ENCODE measurements around the gene SCAMP2.
A peak's percentile ranks its signal among the peaks of the same experiment; 100 is the strongest.
"Not testable (repeated sequence)": the region's sequence is repeated elsewhere in the genome, so short reads cannot be mapped to it uniquely, and the experiment has no call there.

Gene SCAMP2

GRCh38 chr15:74873036-74873755 is at the start of gene SCAMP2:
Gene SCAMP2, minus strand, starts transcription at chr15:74873365. Its CDS starts 110 bp downstream, at chr15:74873255.
- peak; percentile 76 to 84 for DNase-seq (ENCODE audit: low read depth in 2 of 2)

GRCh38 chr15:74920456-74920855 is 47.3 kb upstream of the SCAMP2 start:
- DNase-seq (ENCODE audit: low read depth in 2 of 2): no peak

- DNase-seq (ENCODE audit: low read depth in 2 of 2): no peak
Observed at GRCh38 chr15:74917676-74918075, 44.5 kb upstream of the SCAMP2 start.

- DNase-seq (ENCODE audit: low read depth in 2 of 2): not testable (repeated sequence)
Observed at GRCh38 chr15:74913799-74914198, 40.6 kb upstream of the SCAMP2 start.

GRCh38 chr15:74913041-74913440 is 39.9 kb upstream of the SCAMP2 start:
- DNase-seq (ENCODE audit: low read depth in 2 of 2): no peak

GRCh38 chr15:74908635-74909034 is 35.5 kb upstream of the SCAMP2 start:
- DNase-seq (ENCODE audit: low read depth in 2 of 2): no peak

GRCh38 chr15:74907163-74907870 is 34.2 kb upstream of the SCAMP2 start:
- DNase-seq (ENCODE audit: low read depth in 2 of 2): no peak

GRCh38 chr15:74906450-74907162 is 33.4 kb upstream of the SCAMP2 start, which contains the start of gene FAM219B:
Gene FAM219B, minus strand, starts transcription at chr15:74906851. Its CDS starts 51 bp downstream, at chr15:74906800.
- peak; percentile 59 to 63 for DNase-seq (ENCODE audit: low read depth in 2 of 2)

- DNase-seq (ENCODE audit: low read depth in 2 of 2): no peak
Observed at GRCh38 chr15:74906067-74906449, 32.9 kb upstream of the SCAMP2 start.

GRCh38 chr15:74904190-74904805 is 31.1 kb upstream of the SCAMP2 start:
- no peak for DNase-seq (ENCODE audit: low read depth in 2 of 2)

GRCh38 chr15:74903676-74904075 is 30.5 kb upstream of the SCAMP2 start:
- no peak for DNase-seq (ENCODE audit: low read depth in 2 of 2)

- DNase-seq (ENCODE audit: low read depth in 2 of 2): no peak
Observed at GRCh38 chr15:74902295-74903075, 29.3 kb upstream of the SCAMP2 start.

- peak; percentile 22 to 27 for DNase-seq (ENCODE audit: low read depth in 2 of 2)
Observed at GRCh38 chr15:74901612-74902063, 28.5 kb upstream of the SCAMP2 start.

- DNase-seq (ENCODE audit: low read depth in 2 of 2): no peak
Observed at GRCh38 chr15:74897300-74897701, 24.1 kb upstream of the SCAMP2 start.

GRCh38 chr15:74896316-74896715 is 23.2 kb upstream of the SCAMP2 start:
- no peak for DNase-seq (ENCODE audit: low read depth in 2 of 2)

- DNase-seq (ENCODE audit: low read depth in 2 of 2): no peak
Observed at GRCh38 chr15:74895830-74896229, 22.7 kb upstream of the SCAMP2 start.

- DNase-seq (ENCODE audit: low read depth in 2 of 2): not testable (repeated sequence)
Observed at GRCh38 chr15:74894383-74894782, 21.2 kb upstream of the SCAMP2 start.

- DNase-seq (ENCODE audit: low read depth in 2 of 2): no peak
Observed at GRCh38 chr15:74893627-74894026, 20.5 kb upstream of the SCAMP2 start.

- no peak for DNase-seq (ENCODE audit: low read depth in 2 of 2)
Observed at GRCh38 chr15:74892931-74893330, 19.8 kb upstream of the SCAMP2 start.

GRCh38 chr15:74892313-74892712 is 19.1 kb upstream of the SCAMP2 start:
- DNase-seq (ENCODE audit: low read depth in 2 of 2): no peak

GRCh38 chr15:74891469-74891868 is 18.3 kb upstream of the SCAMP2 start:
- DNase-seq (ENCODE audit: low read depth in 2 of 2): no peak
